ENCODE results near the gene GPC6. TPM values are rescaled to one million over a fixed set of nuclear protein-coding genes. Genes with fewer than 3 reads are reported as not detected.

GPC6 gene
- total RNA-seq, 3 donors from 2014 or later: 0.03 to 0.08 TPM; not detected in 1

- peaks cover 2% of the 10 kb centered on the region for H3K27me3 Mint-ChIP-seq (ENCODE audit: low read depth)
- H3K4me1 Mint-ChIP-seq (ENCODE audit: low read depth): no peaks in the 10 kb centered on the region
- DNase-seq (no peak), ATAC-seq (no peak)
- H3K36me3 Mint-ChIP-seq (ENCODE audit: insufficient read depth): no peaks in the 10 kb centered on the region
- no peak overlapping the region for H3K4me3 Mint-ChIP-seq
- no peaks in the 10 kb centered on the region for H3K9me3 Mint-ChIP-seq
These were observed 148.9 kb downstream of the GPC6 start for GRCh38 chr13:93375491-93375890.

GRCh38 chr13:93377196-93377595 lies 150.6 kb downstream of the GPC6 start:
- ATAC-seq (no peak), DNase-seq (no peak)
- no peaks in the 10 kb centered on the region for H3K36me3 Mint-ChIP-seq (ENCODE audit: insufficient read depth)
- no peaks in the 10 kb centered on the region for H3K27me3 Mint-ChIP-seq (ENCODE audit: low read depth)
- no peaks in the 10 kb centered on the region for H3K9me3 Mint-ChIP-seq
- H3K4me1 Mint-ChIP-seq (ENCODE audit: low read depth): no peaks in the 10 kb centered on the region
- H3K4me3 Mint-ChIP-seq: no peak overlapping the region

- Mint-ChIP-seq H3K4me1 (ENCODE audit: low read depth) (no peaks in the 10 kb centered on the region), H3K4me3 (no peak overlapping the region), H3K36me3 (ENCODE audit: insufficient read depth) (no peaks in the 10 kb centered on the region), H3K9me3 (no peaks in the 10 kb centered on the region), H3K27me3 (ENCODE audit: low read depth) (no peaks in the 10 kb centered on the region)
- ATAC-seq: no peak
- DNase-seq: no peak
These were observed 151.6 kb downstream of the GPC6 start for GRCh38 chr13:93378184-93378583.

DNA sequence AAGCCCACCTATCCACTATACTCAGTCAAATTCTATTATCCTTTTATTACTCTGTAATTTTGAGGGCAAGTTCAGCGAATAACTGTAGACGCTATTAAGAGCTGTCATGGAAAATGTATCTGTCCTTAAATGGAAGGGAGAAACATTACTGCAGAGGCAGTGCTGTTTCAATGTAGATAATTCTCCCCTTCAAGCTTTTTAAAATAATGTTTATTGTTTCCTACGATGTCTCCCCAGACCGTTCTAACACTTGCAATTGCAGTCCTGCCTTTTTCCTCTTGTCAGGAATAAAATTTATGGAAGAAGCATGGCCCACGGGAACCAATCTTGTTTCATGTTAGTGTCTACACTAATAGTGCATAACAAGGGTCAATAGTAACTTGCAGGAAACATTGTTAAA lies 159.5 kb downstream of the GPC6 start:
- H3K4me3 Mint-ChIP-seq: no peak overlapping the region

DNA sequence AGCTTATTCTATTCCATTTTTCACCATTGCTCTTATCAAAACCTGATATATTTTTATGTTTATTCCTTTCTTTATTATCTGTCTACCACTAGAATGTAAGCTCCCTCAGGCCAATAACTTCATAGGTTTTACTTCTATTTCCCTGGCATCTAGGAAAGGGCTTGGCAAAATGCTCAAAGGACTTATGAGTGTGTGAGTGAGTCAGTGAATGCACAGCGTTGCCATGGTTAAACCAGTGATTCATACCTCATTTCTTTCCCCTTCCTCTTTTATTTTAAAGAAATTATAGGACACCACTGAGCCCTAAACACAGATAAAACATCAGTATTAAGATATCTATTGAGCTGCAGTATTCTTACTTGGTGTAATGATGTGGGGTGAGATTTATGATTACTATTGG lies 162.1 kb downstream of the GPC6 start:
- no peak overlapping the region for H3K4me3 Mint-ChIP-seq

More for the DNA sequence above, 159.5 kb downstream of the GPC6 start:
- Mint-ChIP-seq H3K4me1 (ENCODE audit: low read depth) (no peaks in the 10 kb centered on the region), H3K27me3 (ENCODE audit: low read depth) (no peaks in the 10 kb centered on the region), H3K36me3 (ENCODE audit: insufficient read depth) (no peaks in the 10 kb centered on the region), H3K9me3 (no peaks in the 10 kb centered on the region)
- DNase-seq: no peak
- no peak for ATAC-seq

GRCh38 chr13:93397619-93398018 lies 171.0 kb downstream of the GPC6 start:
- H3K4me1 Mint-ChIP-seq (ENCODE audit: low read depth): no peaks in the 10 kb centered on the region
- H3K27me3 Mint-ChIP-seq (ENCODE audit: low read depth): no peaks in the 10 kb centered on the region
- no peaks in the 10 kb centered on the region for H3K36me3 Mint-ChIP-seq (ENCODE audit: insufficient read depth)

More for the DNA sequence above, 162.1 kb downstream of the GPC6 start:
- H3K9me3 Mint-ChIP-seq: no peaks in the 10 kb centered on the region
- no peaks in the 10 kb centered on the region for H3K27me3 Mint-ChIP-seq (ENCODE audit: low read depth)
- DNase-seq: no peak
- ATAC-seq: no peak
- H3K36me3 Mint-ChIP-seq (ENCODE audit: insufficient read depth): no peaks in the 10 kb centered on the region
- H3K4me1 Mint-ChIP-seq (ENCODE audit: low read depth): no peaks in the 10 kb centered on the region

DNA sequence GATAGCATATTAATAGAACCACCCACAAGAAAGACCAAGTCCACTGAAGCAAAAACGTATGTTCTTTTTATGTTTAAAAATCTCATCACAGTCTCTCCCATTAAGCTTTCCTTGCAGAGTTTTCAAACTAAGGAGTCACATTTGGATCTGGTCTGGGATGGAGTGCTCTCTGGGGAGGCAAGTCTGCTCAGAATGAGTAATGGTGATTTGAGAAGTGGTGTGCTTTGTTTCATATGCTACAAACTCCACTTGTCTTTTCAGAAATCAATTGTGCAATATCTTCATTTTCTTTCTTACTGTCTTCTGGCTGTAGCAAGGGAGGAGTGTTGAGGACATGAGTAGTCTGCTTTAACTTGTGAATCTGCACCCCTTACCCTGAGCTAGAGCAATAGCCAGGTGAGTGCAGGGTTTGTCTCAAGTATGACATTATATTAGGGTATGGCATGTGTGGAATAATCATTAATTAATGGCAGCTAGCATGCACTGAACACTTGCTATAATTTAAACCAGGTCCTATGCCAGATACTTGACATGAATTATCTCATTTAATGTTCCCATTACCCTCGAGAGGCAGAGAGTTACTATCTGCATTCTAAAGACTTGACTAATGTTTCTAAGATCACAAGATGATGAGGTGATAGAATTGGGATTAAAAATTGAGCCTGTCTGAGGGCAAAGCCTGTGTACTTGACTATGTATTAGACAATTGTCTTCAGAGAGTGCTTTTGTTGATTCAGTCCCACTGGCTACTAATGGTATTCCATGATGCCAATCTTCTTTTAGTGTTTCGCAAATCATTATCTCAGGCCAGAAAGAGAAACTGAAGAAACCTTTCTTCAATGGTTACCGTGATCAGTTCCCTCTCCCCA lies 171.8 kb downstream of the GPC6 start:
- Mint-ChIP-seq H3K27me3 (ENCODE audit: low read depth) (no peaks in the 10 kb centered on the region), H3K4me3 (no peak overlapping the region), H3K9me3 (no peaks in the 10 kb centered on the region), H3K4me1 (ENCODE audit: low read depth) (no peaks in the 10 kb centered on the region), H3K36me3 (ENCODE audit: insufficient read depth) (no peaks in the 10 kb centered on the region)
- DNase-seq: no peak
- ATAC-seq: no peak

More at GRCh38 chr13:93397619-93398018, 171.0 kb downstream of the GPC6 start:
- DNase-seq (no peak), ATAC-seq (no peak)
- H3K9me3 Mint-ChIP-seq: no peaks in the 10 kb centered on the region
- H3K4me3 Mint-ChIP-seq: no peak overlapping the region

GRCh38 chr13:93399212-93399611 lies 172.6 kb downstream of the GPC6 start:
- no peaks in the 10 kb centered on the region for H3K9me3 Mint-ChIP-seq
- H3K27me3 Mint-ChIP-seq (ENCODE audit: low read depth): no peaks in the 10 kb centered on the region
- no peaks in the 10 kb centered on the region for H3K36me3 Mint-ChIP-seq (ENCODE audit: insufficient read depth)
- ATAC-seq: no peak
- H3K4me1 Mint-ChIP-seq (ENCODE audit: low read depth): no peaks in the 10 kb centered on the region
- DNase-seq: no peak
- H3K4me3 Mint-ChIP-seq: no peak overlapping the region

DNA sequence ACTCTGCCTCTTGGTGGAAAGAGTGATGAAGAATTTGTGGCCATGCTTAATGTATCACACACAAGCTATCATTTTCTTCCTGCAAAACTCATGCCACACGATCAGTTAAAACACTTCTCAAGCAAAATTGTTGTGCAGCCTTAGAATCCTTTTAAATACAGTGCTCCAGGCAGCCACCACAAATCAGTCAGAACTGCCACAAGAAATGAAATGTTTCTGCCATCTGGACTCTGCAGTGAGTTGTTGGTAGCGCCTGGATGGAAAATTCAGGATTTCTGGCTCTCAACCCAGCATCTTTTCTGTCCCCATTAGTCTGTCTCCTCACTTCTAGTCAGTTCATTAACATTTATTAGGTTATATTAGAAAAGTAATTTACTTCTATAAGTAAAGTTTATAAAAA lies 179.5 kb downstream of the GPC6 start:
- Mint-ChIP-seq H3K4me1 (ENCODE audit: low read depth) (no peaks in the 10 kb centered on the region), H3K9me3 (no peaks in the 10 kb centered on the region), H3K4me3 (no peak overlapping the region), H3K27me3 (ENCODE audit: low read depth) (no peaks in the 10 kb centered on the region), H3K36me3 (ENCODE audit: insufficient read depth) (no peaks in the 10 kb centered on the region)
- ATAC-seq (no peak), DNase-seq (no peak)

GRCh38 chr13:93407551-93407950 lies 180.9 kb downstream of the GPC6 start:
- Mint-ChIP-seq H3K27me3 (ENCODE audit: low read depth) (no peaks in the 10 kb centered on the region), H3K36me3 (ENCODE audit: insufficient read depth) (no peaks in the 10 kb centered on the region), H3K4me1 (ENCODE audit: low read depth) (no peaks in the 10 kb centered on the region), H3K9me3 (no peaks in the 10 kb centered on the region), H3K4me3 (no peak overlapping the region)
- ATAC-seq (no peak), DNase-seq (no peak)

DNA sequence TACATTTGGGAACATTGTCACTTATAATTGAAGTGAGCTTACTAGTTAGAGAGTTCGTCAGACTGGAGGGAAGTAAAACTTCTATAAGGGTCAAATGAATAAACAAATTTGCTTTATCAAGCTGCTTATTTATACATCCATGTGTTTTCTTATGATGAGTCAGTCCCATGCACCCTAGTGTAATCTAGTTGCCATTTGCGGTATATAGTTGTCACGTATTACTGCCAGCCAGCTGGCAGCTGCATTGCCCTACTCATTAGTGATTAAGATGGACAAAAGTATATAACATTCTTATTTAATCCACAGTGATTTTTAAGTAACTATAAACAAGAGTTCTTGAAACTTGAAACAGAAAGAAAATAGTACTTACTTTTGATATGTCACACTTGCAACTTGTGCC lies 182.4 kb downstream of the GPC6 start:
- no peak overlapping the region for H3K4me3 Mint-ChIP-seq
- no peak for ATAC-seq
- no peaks in the 10 kb centered on the region for H3K9me3 Mint-ChIP-seq

DNA sequence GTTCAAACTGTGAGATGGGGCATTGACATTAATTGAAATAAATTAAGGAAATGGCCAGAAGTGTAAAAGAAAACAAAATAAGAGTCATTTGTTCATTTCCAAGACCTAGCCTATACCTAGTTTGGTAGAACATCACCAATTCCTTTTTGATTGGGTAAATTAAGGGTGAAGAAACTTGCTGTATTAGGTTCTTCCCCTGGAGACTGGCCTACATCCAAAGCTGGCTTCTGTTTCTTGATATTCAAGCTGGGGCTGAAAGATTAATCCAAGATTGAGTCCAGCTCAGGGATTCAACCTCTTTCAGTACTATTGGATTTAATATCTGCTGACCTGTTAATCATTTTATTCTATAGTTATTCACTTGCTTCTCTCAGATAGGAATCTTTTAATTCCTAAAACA lies 183.2 kb downstream of the GPC6 start:
- Mint-ChIP-seq H3K4me3 (no peak overlapping the region), H3K27me3 (ENCODE audit: low read depth) (no peaks in the 10 kb centered on the region), H3K36me3 (ENCODE audit: insufficient read depth) (no peaks in the 10 kb centered on the region)

More for the DNA sequence above, 182.4 kb downstream of the GPC6 start:
- no peaks in the 10 kb centered on the region for H3K4me1 Mint-ChIP-seq (ENCODE audit: low read depth)
- H3K36me3 Mint-ChIP-seq (ENCODE audit: insufficient read depth): no peaks in the 10 kb centered on the region
- no peaks in the 10 kb centered on the region for H3K27me3 Mint-ChIP-seq (ENCODE audit: low read depth)
- no peak for DNase-seq

DNA sequence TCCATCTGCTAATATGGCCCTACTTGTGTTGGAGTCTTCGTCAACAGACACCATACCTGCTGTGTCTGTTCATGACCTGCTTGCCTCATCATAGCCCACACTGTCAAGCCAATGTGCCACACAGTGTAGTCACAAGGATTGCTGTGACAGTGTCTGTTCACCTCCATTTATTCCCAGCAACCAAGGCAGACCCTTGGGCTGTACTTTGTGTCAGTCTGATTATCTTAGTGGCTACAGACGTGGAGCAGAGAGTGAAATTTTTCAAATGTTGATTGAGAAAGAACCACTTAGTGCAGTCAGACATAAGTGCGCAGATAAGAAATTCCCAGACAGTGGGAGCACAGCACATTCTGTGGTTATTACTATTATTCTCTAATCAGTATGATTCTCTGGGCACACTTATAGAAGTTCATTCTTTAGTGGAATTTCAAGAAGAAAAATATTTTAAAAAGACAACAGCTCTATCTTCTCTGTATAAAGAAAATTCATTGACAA lies 184.6 kb downstream of the GPC6 start:
- DNase-seq (no peak), ATAC-seq (no peak)
- no peaks in the 10 kb centered on the region for H3K4me1 Mint-ChIP-seq (ENCODE audit: low read depth)
- H3K27me3 Mint-ChIP-seq (ENCODE audit: low read depth): no peaks in the 10 kb centered on the region
- H3K4me3 Mint-ChIP-seq: no peak overlapping the region
- no peaks in the 10 kb centered on the region for H3K9me3 Mint-ChIP-seq
- H3K36me3 Mint-ChIP-seq (ENCODE audit: insufficient read depth): no peaks in the 10 kb centered on the region

More for the DNA sequence above, 183.2 kb downstream of the GPC6 start:
- Mint-ChIP-seq H3K4me1 (ENCODE audit: low read depth) (no peaks in the 10 kb centered on the region), H3K9me3 (no peaks in the 10 kb centered on the region)
- no peak for ATAC-seq
- DNase-seq: no peak

GRCh38 chr13:93412676-93413075 lies 186.1 kb downstream of the GPC6 start:
- DNase-seq (no peak), ATAC-seq (no peak)
- no peak overlapping the region for H3K4me3 Mint-ChIP-seq
- no peaks in the 10 kb centered on the region for H3K9me3 Mint-ChIP-seq
- no peaks in the 10 kb centered on the region for H3K4me1 Mint-ChIP-seq (ENCODE audit: low read depth)
- no peaks in the 10 kb centered on the region for H3K27me3 Mint-ChIP-seq (ENCODE audit: low read depth)
- H3K36me3 Mint-ChIP-seq (ENCODE audit: insufficient read depth): no peaks in the 10 kb centered on the region
